Forelimb muscle (tissue), 1 donor: ENCODE measurements around the gene TRPV6. TPM values are rescaled to one million over a fixed set of nuclear protein-coding genes. Genes with fewer than 3 reads are reported as not detected.

Source experiments
- DNase-seq: peaks from one replicate; pipeline ENCODE4 v3.0.0-alpha.2; 2013; ENCODE audit warnings: low read depth
- polyA plus RNA-seq: library from polyadenylated mRNA; unstranded; fragments of 120-200 nt; gene quantifications from one replicate; pipeline ENCODE4 v1.2.1, GENCODE V29; 2013; ENCODE audit not compliant: insufficient read length

Gene TRPV6
- polyA plus RNA-seq, 1 donor = 0.09 TPM

GRCh38 chr7:142908290-142908689 lies 22.7 kb upstream of the TRPV6 start:
- no peak for DNase-seq

- no peak for DNase-seq
Observed at GRCh38 chr7:142906643-142907042, 21.1 kb upstream of the TRPV6 start.

- no peak for DNase-seq
Observed at GRCh38 chr7:142905759-142906158, 20.2 kb upstream of the TRPV6 start.

- no peak for DNase-seq
Observed at GRCh38 chr7:142904128-142904527, 18.6 kb upstream of the TRPV6 start.

GRCh38 chr7:142901426-142902259 lies 16.1 kb upstream of the TRPV6 start:
- no peak for DNase-seq

GRCh38 chr7:142899661-142900060 lies 14.1 kb upstream of the TRPV6 start:
- no peak for DNase-seq

- DNase-seq = no peak
Observed at GRCh38 chr7:142898377-142899170, 13.0 kb upstream of the TRPV6 start.

GRCh38 chr7:142897691-142898090 lies 12.1 kb upstream of the TRPV6 start:
- no peak for DNase-seq

GRCh38 chr7:142896741-142897379 lies 11.3 kb upstream of the TRPV6 start:
- no peak for DNase-seq

- no peak for DNase-seq
Observed at GRCh38 chr7:142896151-142896550, 10.6 kb upstream of the TRPV6 start.

GRCh38 chr7:142894985-142895593 lies 9.5 kb upstream of the TRPV6 start:
- DNase-seq = no peak

- no peak for DNase-seq
Observed at GRCh38 chr7:142894112-142894984, 8.8 kb upstream of the TRPV6 start.

GRCh38 chr7:142892951-142893350 lies 7.4 kb upstream of the TRPV6 start:
- no peak for DNase-seq

GRCh38 chr7:142891490-142892082 lies 6.0 kb upstream of the TRPV6 start:
- no peak for DNase-seq

GRCh38 chr7:142890874-142891485 lies 5.4 kb upstream of the TRPV6 start:
- no peak for DNase-seq

GRCh38 chr7:142889816-142890215 lies 4.3 kb upstream of the TRPV6 start:
- DNase-seq = no peak

GRCh38 chr7:142887282-142888015 lies 1.9 kb upstream of the TRPV6 start:
- DNase-seq = no peak

- DNase-seq = no peak
Observed at GRCh38 chr7:142886866-142887265, 1.3 kb upstream of the TRPV6 start.

GRCh38 chr7:142884286-142884640 lies 1.3 kb downstream of the TRPV6 start:
- no peak for DNase-seq
